Measurements from ENCODE around the gene FLNB.

FLNB gene

DNA sequence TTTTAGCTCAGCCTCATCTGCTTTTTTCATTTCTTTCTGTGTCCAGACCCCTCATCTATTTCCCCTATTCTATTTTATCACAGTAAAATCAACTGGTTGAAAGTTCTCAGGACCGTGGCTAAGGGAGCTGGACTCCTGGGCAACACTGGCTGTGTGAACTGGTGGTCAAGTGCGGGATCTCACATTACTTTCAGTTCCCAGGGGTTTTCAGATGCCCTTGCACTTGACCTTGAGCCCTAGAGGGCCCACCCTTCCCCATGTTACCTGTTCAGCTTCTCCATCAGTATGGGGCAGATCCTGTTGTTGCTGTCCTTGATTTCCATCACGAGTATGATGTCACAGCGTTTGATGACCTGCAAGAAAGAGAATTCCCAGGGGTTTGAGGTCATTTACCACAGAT, 199.7 kb downstream of the FLNB start:
- Mint-ChIP-seq H3K27me3 (no peaks in the 10 kb centered on the region), H3K27ac (no peak overlapping the region), H3K4me3 (no peak overlapping the region), H3K4me1 (peaks cover 25 to 63% of the 10 kb centered on the region in 2 donors), H3K36me3 (peaks cover 0 to 4% of the 10 kb centered on the region in 2 donors), H3K9me3 (peaks cover 0 to 1% of the 10 kb centered on the region in 2 donors)
- DNase-seq (no peak), ATAC-seq (replicated peaks) (no peak)

DNA sequence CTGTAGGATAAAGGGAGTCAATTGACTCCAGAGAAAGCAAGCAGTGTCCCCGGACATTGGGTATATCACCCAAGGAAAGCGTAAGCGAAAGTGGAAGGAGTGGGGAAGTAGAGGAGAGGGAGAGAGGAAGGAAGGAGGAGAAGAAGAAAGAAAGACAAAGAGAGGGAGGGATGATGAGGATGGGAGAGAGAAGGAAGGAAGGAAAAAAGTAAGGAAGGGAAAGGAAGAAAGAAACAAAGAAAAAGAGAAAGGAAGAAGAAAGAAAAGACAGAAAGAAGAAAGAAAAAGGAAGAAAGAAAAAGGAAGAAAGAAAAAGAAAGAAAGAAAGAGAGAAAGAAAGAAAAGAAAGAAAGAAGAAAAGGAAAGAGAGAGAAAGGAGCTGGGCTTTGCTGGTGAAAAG, 201.7 kb downstream of the FLNB start:
- Mint-ChIP-seq H3K36me3 (no peaks in the 10 kb centered on the region), H3K27me3 (no peaks in the 10 kb centered on the region), H3K27ac (peak overlapping the region; percentile 88), H3K4me3 (no peak overlapping the region), H3K9me3 (no peaks in the 10 kb centered on the region), H3K4me1 (peaks cover 31 to 61% of the 10 kb centered on the region in 2 donors)
- ATAC-seq (replicated peaks) (no peak), DNase-seq (no peak)

- DNase-seq (no peak), ATAC-seq (replicated peaks) (no peak)
- H3K9me3 Mint-ChIP-seq: no peaks in the 10 kb centered on the region
- H3K36me3 Mint-ChIP-seq: no peaks in the 10 kb centered on the region
- peak within 1 kb of the TSS; percentile 88 for H3K27ac Mint-ChIP-seq
- H3K4me3 Mint-ChIP-seq: no peak within 1 kb of the TSS
- H3K27me3 Mint-ChIP-seq: no peaks in the 10 kb centered on the region
- H3K4me1 Mint-ChIP-seq: peaks cover 39 to 69% of the 10 kb centered on the region in 2 donors
Measured at GRCh38 chr3:58210761-58211460, 202.7 kb downstream of the FLNB start, which contains the start of gene DNASE1L3. Gene DNASE1L3, minus strand, starts transcription at chr3:58210972. Its CDS starts 66 bp downstream, at chr3:58210906.

GRCh38 chr3:58214484-58215316, 206.5 kb downstream of the FLNB start:
- Mint-ChIP-seq H3K27ac (peak overlapping the region; percentile 97), H3K9me3 (no peaks in the 10 kb centered on the region), H3K36me3 (no peaks in the 10 kb centered on the region), H3K4me3 (peak overlapping the region; percentile 63 to 64), H3K27me3 (no peaks in the 10 kb centered on the region), H3K4me1 (peaks cover 48 to 80% of the 10 kb centered on the region in 2 donors)
- DNase-seq (peak; percentile 85), ATAC-seq (replicated peaks) (peak; percentile 87 to 88)

- no peaks in the 10 kb centered on the region for H3K9me3 Mint-ChIP-seq
- peak overlapping the region; percentile 63 to 64 for H3K4me3 Mint-ChIP-seq
- no peaks in the 10 kb centered on the region for H3K36me3 Mint-ChIP-seq
- H3K27me3 Mint-ChIP-seq: no peaks in the 10 kb centered on the region
- H3K27ac Mint-ChIP-seq: peak overlapping the region; percentile 97
- peaks cover 45 to 72% of the 10 kb centered on the region in 2 donors for H3K4me1 Mint-ChIP-seq
- ATAC-seq (replicated peaks) (peak; percentile 30 to 41), DNase-seq (no peak)
Measured at GRCh38 chr3:58215317-58216025, 207.2 kb downstream of the FLNB start.

GRCh38 chr3:58216496-58217195, 208.4 kb downstream of the FLNB start:
- no peak for DNase-seq
- no peaks in the 10 kb centered on the region for H3K9me3 Mint-ChIP-seq
- no peak overlapping the region for H3K27ac Mint-ChIP-seq
- no peak for ATAC-seq (replicated peaks)
- H3K27me3 Mint-ChIP-seq: no peaks in the 10 kb centered on the region
- no peaks in the 10 kb centered on the region for H3K36me3 Mint-ChIP-seq
- H3K4me1 Mint-ChIP-seq: peaks cover 42 to 60% of the 10 kb centered on the region in 2 donors
- no peak overlapping the region for H3K4me3 Mint-ChIP-seq

DNA sequence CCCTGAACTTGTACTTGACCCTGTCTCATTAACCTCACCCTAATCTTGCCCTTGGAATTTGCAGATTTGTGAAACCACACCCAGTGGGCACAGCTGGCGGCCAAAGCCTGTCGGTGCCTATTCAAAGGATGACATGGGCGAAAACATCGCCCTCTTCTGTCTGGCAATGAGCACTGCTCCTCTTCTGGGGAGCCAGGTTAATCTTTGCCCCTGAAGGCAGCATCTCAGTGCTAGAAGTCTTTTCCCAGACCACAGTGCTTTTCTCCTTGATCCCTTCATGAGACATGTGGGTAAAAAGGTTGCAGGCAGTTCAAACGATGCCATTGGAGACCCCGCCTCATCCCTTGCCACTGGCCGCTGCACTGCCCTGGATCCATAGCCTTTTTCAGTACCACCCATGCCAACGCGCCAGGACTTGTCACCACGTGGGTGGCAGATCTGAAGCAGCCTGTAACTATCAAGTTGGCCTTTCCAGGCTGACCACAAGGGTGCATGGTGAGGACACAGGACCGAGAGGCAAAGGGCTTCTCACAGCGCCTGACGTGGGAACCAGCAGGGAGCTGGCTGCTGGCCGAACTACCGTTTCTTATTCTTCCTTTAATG, 209.1 kb downstream of the FLNB start:
- Mint-ChIP-seq H3K9me3 (no peaks in the 10 kb centered on the region), H3K36me3 (no peaks in the 10 kb centered on the region), H3K4me1 (peaks cover 42 to 54% of the 10 kb centered on the region in 2 donors), H3K27ac (peak overlapping the region; percentile 72), H3K27me3 (no peaks in the 10 kb centered on the region), H3K4me3 (peak overlapping the region; percentile 37 to 69)
- DNase-seq (peak; percentile 67), ATAC-seq (replicated peaks) (peak; percentile 34 to 39)

GRCh38 chr3:58218904-58219303, 210.7 kb downstream of the FLNB start:
- H3K27ac Mint-ChIP-seq: peak overlapping the region; percentile 45
- no peaks in the 10 kb centered on the region for H3K36me3 Mint-ChIP-seq
- no peaks in the 10 kb centered on the region for H3K9me3 Mint-ChIP-seq
- DNase-seq: no peak
- ATAC-seq (replicated peaks): no peak
- H3K27me3 Mint-ChIP-seq: no peaks in the 10 kb centered on the region
- H3K4me1 Mint-ChIP-seq: peaks cover 40 to 52% of the 10 kb centered on the region in 2 donors
- H3K4me3 Mint-ChIP-seq: peak overlapping the region; percentile 8 to 36
